ENCODE data around the gene TNS1.

DNA sequence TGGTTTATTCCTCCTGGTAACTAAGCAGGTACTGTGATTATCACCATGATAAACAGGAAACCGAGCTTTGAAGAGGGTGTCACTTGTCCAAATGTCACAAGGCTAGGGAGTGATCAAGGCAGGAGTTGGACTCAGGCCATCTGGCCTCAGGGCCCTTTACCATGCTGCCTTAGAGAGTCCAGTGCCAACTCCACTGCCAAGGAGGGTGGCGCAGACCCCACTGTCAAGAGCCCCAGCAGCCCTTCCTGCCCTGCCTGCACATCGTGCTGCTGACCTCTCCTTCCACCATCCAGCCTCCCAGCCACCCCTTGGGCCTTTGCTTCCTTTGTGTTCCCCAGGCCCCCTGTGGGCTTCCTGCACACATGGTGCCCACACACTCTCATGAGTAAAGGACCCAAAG is 48.3 kb downstream of the TNS1 start:
- TF ChIP-seq, protein P1, sequence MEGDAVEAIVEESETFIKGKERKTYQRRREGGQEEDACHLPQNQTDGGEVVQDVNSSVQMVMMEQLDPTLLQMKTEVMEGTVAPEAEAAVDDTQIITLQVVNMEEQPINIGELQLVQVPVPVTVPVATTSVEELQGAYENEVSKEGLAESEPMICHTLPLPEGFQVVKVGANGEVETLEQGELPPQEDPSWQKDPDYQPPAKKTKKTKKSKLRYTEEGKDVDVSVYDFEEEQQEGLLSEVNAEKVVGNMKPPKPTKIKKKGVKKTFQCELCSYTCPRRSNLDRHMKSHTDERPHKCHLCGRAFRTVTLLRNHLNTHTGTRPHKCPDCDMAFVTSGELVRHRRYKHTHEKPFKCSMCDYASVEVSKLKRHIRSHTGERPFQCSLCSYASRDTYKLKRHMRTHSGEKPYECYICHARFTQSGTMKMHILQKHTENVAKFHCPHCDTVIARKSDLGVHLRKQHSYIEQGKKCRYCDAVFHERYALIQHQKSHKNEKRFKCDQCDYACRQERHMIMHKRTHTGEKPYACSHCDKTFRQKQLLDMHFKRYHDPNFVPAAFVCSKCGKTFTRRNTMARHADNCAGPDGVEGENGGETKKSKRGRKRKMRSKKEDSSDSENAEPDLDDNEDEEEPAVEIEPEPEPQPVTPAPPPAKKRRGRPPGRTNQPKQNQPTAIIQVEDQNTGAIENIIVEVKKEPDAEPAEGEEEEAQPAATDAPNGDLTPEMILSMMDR (IDR thresholded peaks at IDR 0.05; ENCODE audit: low read length): no peak
- TF ChIP-seq EZH2 (optimal IDR thresholded peaks at IDR 0.05; ENCODE audit: low read depth, low read length) (no peak), EZH2phosphoT487 (IDR thresholded peaks at IDR 0.05; ENCODE audit: low read length) (no peak)

Data from MM.1S (cell line).